Nephron (organoid): ENCODE data around the gene CALN1.

Experiments used
- H3K27ac Mint-ChIP-seq, 3 experiments: 2 replicates each; pipeline ENCODE4 v1.8.0; 2020; ENCODE audit warnings: mixed read lengths in 3 of 3, mild to moderate bottlenecking in 2 of 3, moderate library complexity in 1 of 3
- H3K27me3 Mint-ChIP-seq: 2 replicates; pipeline ENCODE4 v1.8.0; 2021; ENCODE audit warnings: low read depth, mild to moderate bottlenecking, moderate library complexity, mixed read lengths
- H3K36me3 Mint-ChIP-seq: 2 replicates; pipeline ENCODE4 v1.8.0; 2020; ENCODE audit warnings: low read depth, mixed read lengths
- H3K4me1 Mint-ChIP-seq: 2 replicates; pipeline ENCODE4 v1.8.0; 2020; ENCODE audit warnings: mixed read lengths
- H3K4me3 Mint-ChIP-seq, 3 experiments: 2 replicates each; pipeline ENCODE4 v1.8.0; 2020; ENCODE audit warnings: mild to moderate bottlenecking in 3 of 3, mixed read lengths in 3 of 3, moderate library complexity in 2 of 3
- H3K9me3 Mint-ChIP-seq: 2 replicates; pipeline ENCODE4 v1.8.0; 2020; ENCODE audit warnings: mixed read lengths
- CTCF ChIP-seq, 3 experiments: fragments of 200-600 bp; sonication (generic); IDR thresholded peaks; one replicate each; pipeline ENCODE4 v1.5.0; 2021; ENCODE audit warnings: antibody characterized with exemption in 3 of 3; ENCODE audit not compliant: unreplicated experiment in 3 of 3

The CALN1 gene

GRCh38 chr7:72258074-72258473 lies 154.1 kb downstream of the CALN1 start:
- no peak overlapping the region for H3K27ac Mint-ChIP-seq
- no peaks in the 10 kb centered on the region for H3K36me3 Mint-ChIP-seq
- H3K27me3 Mint-ChIP-seq: no peaks in the 10 kb centered on the region
- TF ChIP-seq CTCF (IDR thresholded peaks at IDR 0.05; ENCODE audit: unreplicated experiment in 3 of 3): no peak
- H3K4me3 Mint-ChIP-seq: no peak overlapping the region
- H3K4me1 Mint-ChIP-seq: no peaks in the 10 kb centered on the region
- H3K9me3 Mint-ChIP-seq: peaks cover 9% of the 10 kb centered on the region

GRCh38 chr7:72254455-72254854 lies 157.7 kb downstream of the CALN1 start:
- TF ChIP-seq CTCF (IDR thresholded peaks at IDR 0.05; ENCODE audit: unreplicated experiment in 3 of 3): no peak
- no peak overlapping the region for H3K4me3 Mint-ChIP-seq
- no peaks in the 10 kb centered on the region for H3K36me3 Mint-ChIP-seq
- H3K27ac Mint-ChIP-seq: no peak overlapping the region
- no peaks in the 10 kb centered on the region for H3K27me3 Mint-ChIP-seq
- peaks cover 22% of the 10 kb centered on the region for H3K9me3 Mint-ChIP-seq
- no peaks in the 10 kb centered on the region for H3K4me1 Mint-ChIP-seq

- Mint-ChIP-seq H3K9me3 (peaks cover 27% of the 10 kb centered on the region), H3K27me3 (peaks cover 3% of the 10 kb centered on the region), H3K4me3 (no peak overlapping the region), H3K4me1 (no peaks in the 10 kb centered on the region), H3K36me3 (peaks cover 4% of the 10 kb centered on the region), H3K27ac (no peak overlapping the region)
- TF ChIP-seq CTCF (IDR thresholded peaks at IDR 0.05; ENCODE audit: unreplicated experiment in 3 of 3): no peak
Measured at GRCh38 chr7:72249106-72249505, 163.0 kb downstream of the CALN1 start.

- Mint-ChIP-seq H3K4me3 (no peak overlapping the region), H3K36me3 (peaks cover 4% of the 10 kb centered on the region), H3K9me3 (peaks cover 14% of the 10 kb centered on the region), H3K4me1 (no peaks in the 10 kb centered on the region), H3K27me3 (peaks cover 6% of the 10 kb centered on the region), H3K27ac (no peak overlapping the region)
- no peak for TF ChIP-seq CTCF (IDR thresholded peaks at IDR 0.05; ENCODE audit: unreplicated experiment in 3 of 3)
Measured at GRCh38 chr7:72244826-72245398, 167.2 kb downstream of the CALN1 start.

- peaks cover 4% of the 10 kb centered on the region for H3K27me3 Mint-ChIP-seq
- no peak overlapping the region for H3K4me3 Mint-ChIP-seq
- peaks cover 5% of the 10 kb centered on the region for H3K9me3 Mint-ChIP-seq
- no peak overlapping the region for H3K27ac Mint-ChIP-seq
- no peaks in the 10 kb centered on the region for H3K4me1 Mint-ChIP-seq
- peaks cover 1% of the 10 kb centered on the region for H3K36me3 Mint-ChIP-seq
- no peak for TF ChIP-seq CTCF (IDR thresholded peaks at IDR 0.05; ENCODE audit: unreplicated experiment in 3 of 3)
Measured at GRCh38 chr7:72243329-72243728, 168.8 kb downstream of the CALN1 start.

GRCh38 chr7:72235351-72235750 lies 176.8 kb downstream of the CALN1 start:
- Mint-ChIP-seq H3K4me3 (no peak overlapping the region), H3K27ac (no peak overlapping the region), H3K36me3 (no peaks in the 10 kb centered on the region), H3K27me3 (peaks cover 6% of the 10 kb centered on the region), H3K4me1 (no peaks in the 10 kb centered on the region), H3K9me3 (no peaks in the 10 kb centered on the region)
- TF ChIP-seq CTCF (IDR thresholded peaks at IDR 0.05; ENCODE audit: unreplicated experiment in 3 of 3): no peak
